H9 (cell line): ENCODE results near the gene CA5A. TPM values are rescaled to one million over a fixed set of nuclear protein-coding genes. Genes with fewer than 3 reads are reported as not detected.
"Not testable (repeated sequence)": the region's sequence is repeated elsewhere in the genome, so short reads cannot be mapped to it uniquely, and the experiment has no call there.

Experiments used
- DNase-seq: peaks from one replicate; pipeline ENCODE4 v3.0.0-alpha.2; 2017
- H2AFZ ChIP-seq: one replicate; pipeline ENCODE4 v1.6.1; 2013; ENCODE audit warnings: mild to moderate bottlenecking, low read length, control low read depth, moderate library complexity
- H2AK5ac ChIP-seq: 2 replicates; pipeline ENCODE4 v1.6.1; 2013; ENCODE audit warnings: low read length, control low read depth, mixed read lengths; ENCODE audit not compliant: insufficient read length
- H2BK120ac ChIP-seq: one replicate; pipeline ENCODE4 v1.6.1; 2013; ENCODE audit warnings: low read depth, mild to moderate bottlenecking, low read length, control low read depth, inconsistent platforms; ENCODE audit not compliant: poor library complexity, severe bottlenecking
- H2BK12ac ChIP-seq: 2 replicates; pipeline ENCODE4 v1.6.1; 2013; ENCODE audit warnings: low read length, control low read depth, mixed read lengths, low read depth; ENCODE audit not compliant: insufficient read length
- H2BK15ac ChIP-seq: 2 replicates; pipeline ENCODE4 v1.6.1; 2013; ENCODE audit warnings: low read depth, low read length, control low read depth
- H2BK20ac ChIP-seq: one replicate; pipeline ENCODE4 v1.6.1; 2013; ENCODE audit warnings: low read depth, mild to moderate bottlenecking, low read length, control low read depth, inconsistent platforms; ENCODE audit not compliant: poor library complexity, severe bottlenecking
- H2BK5ac ChIP-seq: 2 replicates; pipeline ENCODE4 v1.6.1; 2013; ENCODE audit warnings: low read length, control low read depth, mixed read lengths; ENCODE audit not compliant: insufficient read length
- H3K14ac ChIP-seq: 2 replicates; pipeline ENCODE4 v1.6.1; 2013; ENCODE audit warnings: low read length, control low read depth; ENCODE audit not compliant: insufficient read depth
- H3K18ac ChIP-seq: 2 replicates; pipeline ENCODE4 v1.6.1; 2013; ENCODE audit warnings: low read depth, mild to moderate bottlenecking, mixed read lengths, low read length, control low read depth; ENCODE audit not compliant: insufficient read length
- H3K23ac ChIP-seq: 2 replicates; pipeline ENCODE4 v1.6.1; 2013; ENCODE audit warnings: low read length, control low read depth, mixed read lengths, low read depth; ENCODE audit not compliant: insufficient read length
- H3K23me2 ChIP-seq: 2 replicates; pipeline ENCODE4 v1.6.1; 2013; ENCODE audit warnings: low read depth, mild to moderate bottlenecking, mixed read lengths, low read length, control low read depth; ENCODE audit not compliant: insufficient read length, poor library complexity, severe bottlenecking
- H3K27ac ChIP-seq: 2 replicates; pipeline ENCODE4 v1.5.1; 2013; ENCODE audit warnings: low read length, control low read depth, mixed read lengths, low read depth; ENCODE audit not compliant: insufficient read length
- H3K27me3 ChIP-seq: 2 replicates; pipeline ENCODE4 v1.6.1; 2013; ENCODE audit warnings: low read length, control low read depth, inconsistent platforms; ENCODE audit not compliant: insufficient read depth
- H3K4ac ChIP-seq: 2 replicates; pipeline ENCODE4 v1.6.1; 2013; ENCODE audit warnings: low read depth, mild to moderate bottlenecking, control low read depth, inconsistent platforms, low read length, moderate library complexity
- H3K4me1 ChIP-seq: 2 replicates; pipeline ENCODE4 v1.6.1; 2013; ENCODE audit warnings: low read length, control low read depth, inconsistent platforms; ENCODE audit not compliant: insufficient read depth
- H3K4me2 ChIP-seq: 2 replicates; pipeline ENCODE4 v1.6.1; 2013; ENCODE audit warnings: low read length, control low read depth, mixed read lengths; ENCODE audit not compliant: insufficient read length, insufficient read depth
- H3K56ac ChIP-seq: 2 replicates; pipeline ENCODE4 v1.6.1; 2013; ENCODE audit warnings: low read depth, mild to moderate bottlenecking, mixed read lengths, low read length, control low read depth; ENCODE audit not compliant: insufficient read length
- H3K79me1 ChIP-seq: 2 replicates; pipeline ENCODE4 v1.6.1; 2013; ENCODE audit warnings: low read depth, mild to moderate bottlenecking, moderate library complexity, low read length, control low read depth, inconsistent platforms; ENCODE audit not compliant: insufficient read depth, poor library complexity, severe bottlenecking
- H3K79me2 ChIP-seq: 2 replicates; pipeline ENCODE4 v1.6.1; 2013; ENCODE audit warnings: low read length, control low read depth, inconsistent platforms; ENCODE audit not compliant: insufficient read depth
- H3K9ac ChIP-seq: 2 replicates; pipeline ENCODE4 v1.6.1; 2013; ENCODE audit warnings: low read length, control low read depth, mixed read lengths; ENCODE audit not compliant: insufficient read length; ENCODE audit errors: extremely low read depth
- H3K9me3 ChIP-seq: one replicate; pipeline ENCODE4 v1.6.1; 2013; ENCODE audit warnings: low read depth, low read length, inconsistent platforms; ENCODE audit not compliant: control insufficient read depth
- H3T11ph ChIP-seq: one replicate; pipeline ENCODE4 v1.6.1; 2013; ENCODE audit warnings: mild to moderate bottlenecking, low read length, control low read depth, inconsistent platforms
- H4K20me1 ChIP-seq: one replicate; pipeline ENCODE4 v1.6.1; 2013; ENCODE audit not compliant: control insufficient read depth, insufficient read length, insufficient read depth
- H4K5ac ChIP-seq: 2 replicates; pipeline ENCODE4 v1.6.1; 2013; ENCODE audit warnings: low read depth, mild to moderate bottlenecking, mixed read lengths, low read length, control low read depth; ENCODE audit not compliant: insufficient read length
- H4K8ac ChIP-seq: replicated peaks from 2 replicates; pipeline ENCODE4 v1.6.1; 2013; ENCODE audit warnings: low read length, control low read depth, mixed read lengths, low read depth; ENCODE audit not compliant: insufficient read length
- H4K91ac ChIP-seq: 2 replicates; pipeline ENCODE4 v1.6.1; 2013; ENCODE audit warnings: low read depth, mild to moderate bottlenecking, moderate library complexity, mixed read lengths, low read length, control low read depth; ENCODE audit not compliant: insufficient read length
- H3K27ac Mint-ChIP-seq, 3 experiments: 2 replicates in 2 of 3; 3 replicates in 1 of 3; pipeline ENCODE4 v1.8.0; 2020 to 2021; ENCODE audit warnings: mixed read lengths in 3 of 3, mild to moderate bottlenecking in 1 of 3, moderate library complexity in 1 of 3
- H3K27me3 Mint-ChIP-seq: 2 replicates; pipeline ENCODE4 v1.8.0; 2021; ENCODE audit warnings: low read depth, mild to moderate bottlenecking, moderate library complexity, mixed read lengths
- H3K36me3 Mint-ChIP-seq, 3 experiments: 2 replicates in 2 of 3; 3 replicates in 1 of 3; pipeline ENCODE4 v1.8.0; 2020 to 2021; ENCODE audit warnings: low read depth in 3 of 3, mixed read lengths in 3 of 3; ENCODE audit not compliant: insufficient read depth in 1 of 3
- H3K4me1 Mint-ChIP-seq, 2 experiments: 2 replicates each; pipeline ENCODE4 v1.8.0; 2020; ENCODE audit warnings: mixed read lengths in 2 of 2
- H3K4me3 Mint-ChIP-seq, 2 experiments: 2 replicates in 1 of 2; 3 replicates in 1 of 2; pipeline ENCODE4 v1.8.0; 2020 to 2021; ENCODE audit warnings: mild to moderate bottlenecking in 2 of 2, mixed read lengths in 2 of 2, moderate library complexity in 1 of 2
- H3K9me3 Mint-ChIP-seq, 2 experiments: 2 replicates in 1 of 2; 3 replicates in 1 of 2; pipeline ENCODE4 v1.8.0; 2020; ENCODE audit warnings: mild to moderate bottlenecking in 2 of 2, mixed read lengths in 2 of 2, moderate library complexity in 1 of 2
- WGBS: extraction: QIAGEN DNeasy Blood & Tissue Kit; methylation state at CpG from one replicate; pipeline ENCODE4 v1.1.7; 2013; ENCODE audit warnings: missing lambda C conversion rate, low lambda C conversion rate, mixed read lengths; ENCODE audit not compliant: insufficient read length; ENCODE audit errors: extremely low coverage; 5-methylcytosine and 5-hydroxymethylcytosine counted together
- total RNA-seq: library from RNA; stranded (reverse); gene quantifications from 2 replicates; pipeline ENCODE4 v1.2.1, GENCODE V29; 2021
- TF ChIP-seq, protein P1 (sequence below): fragments of 200-600 bp; sonication (generic); conservative IDR thresholded peaks from 3 replicates; pipeline ENCODE4 v1.8.0; 2021; ENCODE audit warnings: antibody characterized with exemption, mild to moderate bottlenecking

The CA5A gene
- total RNA-seq, 1 experiment from 2014 or later, result not detected

GRCh38 chr16:87938412-87938949 lies 2.2 kb upstream of the CA5A start:
- no peak overlapping the region for H3K56ac ChIP-seq
- H2BK15ac ChIP-seq, result no peak overlapping the region
- no peak overlapping the region for H2BK5ac ChIP-seq
- H4K5ac ChIP-seq, result no peak overlapping the region
- no peak overlapping the region for H2BK120ac ChIP-seq
- H2AK5ac ChIP-seq, result no peak overlapping the region
- H3K36me3 Mint-ChIP-seq, result no peaks in the 10 kb centered on the region
- no peak overlapping the region for H4K8ac ChIP-seq
- H3K27me3 ChIP-seq, result no peaks in the 10 kb centered on the region
- no CpG with 5 or more reads among the region's 4 CpGs for WGBS
- no peak overlapping the region for H2AFZ ChIP-seq
- no peaks in the 10 kb centered on the region for H3K4me1 ChIP-seq
- H3K27ac Mint-ChIP-seq, result no peak overlapping the region
- no peaks in the 10 kb centered on the region for H3K79me1 ChIP-seq
- H4K91ac ChIP-seq, result no peak overlapping the region
- H3K27me3 Mint-ChIP-seq, result peaks cover 5% of the 10 kb centered on the region
- no peak overlapping the region for H3K14ac ChIP-seq
- H3K9me3 Mint-ChIP-seq, result no peaks in the 10 kb centered on the region; a peak in 1 of 5 replicates
- H3K79me2 ChIP-seq, result no peaks in the 10 kb centered on the region
- no peak overlapping the region for H3K18ac ChIP-seq
- H3K4me1 Mint-ChIP-seq, result peaks cover 0 to 3% of the 10 kb centered on the region in 2 experiments; a peak in 2 of 4 replicates
- H3K9ac ChIP-seq, result no peak overlapping the region
- no peak overlapping the region for H3K27ac ChIP-seq
- TF ChIP-seq, protein P1, sequence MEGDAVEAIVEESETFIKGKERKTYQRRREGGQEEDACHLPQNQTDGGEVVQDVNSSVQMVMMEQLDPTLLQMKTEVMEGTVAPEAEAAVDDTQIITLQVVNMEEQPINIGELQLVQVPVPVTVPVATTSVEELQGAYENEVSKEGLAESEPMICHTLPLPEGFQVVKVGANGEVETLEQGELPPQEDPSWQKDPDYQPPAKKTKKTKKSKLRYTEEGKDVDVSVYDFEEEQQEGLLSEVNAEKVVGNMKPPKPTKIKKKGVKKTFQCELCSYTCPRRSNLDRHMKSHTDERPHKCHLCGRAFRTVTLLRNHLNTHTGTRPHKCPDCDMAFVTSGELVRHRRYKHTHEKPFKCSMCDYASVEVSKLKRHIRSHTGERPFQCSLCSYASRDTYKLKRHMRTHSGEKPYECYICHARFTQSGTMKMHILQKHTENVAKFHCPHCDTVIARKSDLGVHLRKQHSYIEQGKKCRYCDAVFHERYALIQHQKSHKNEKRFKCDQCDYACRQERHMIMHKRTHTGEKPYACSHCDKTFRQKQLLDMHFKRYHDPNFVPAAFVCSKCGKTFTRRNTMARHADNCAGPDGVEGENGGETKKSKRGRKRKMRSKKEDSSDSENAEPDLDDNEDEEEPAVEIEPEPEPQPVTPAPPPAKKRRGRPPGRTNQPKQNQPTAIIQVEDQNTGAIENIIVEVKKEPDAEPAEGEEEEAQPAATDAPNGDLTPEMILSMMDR, result no peak
- H3K23me2 ChIP-seq, result no peaks in the 10 kb centered on the region
- H3K4me2 ChIP-seq, result no peak overlapping the region
- no peak for DNase-seq
- no peak overlapping the region for H3K23ac ChIP-seq
- H2BK12ac ChIP-seq, result no peak overlapping the region
- no peak overlapping the region for H3T11ph ChIP-seq
- H3K9me3 ChIP-seq, result no peaks in the 10 kb centered on the region
- H3K4me3 Mint-ChIP-seq, result no peak overlapping the region
- H3K4ac ChIP-seq, result no peak overlapping the region
- H2BK20ac ChIP-seq, result no peak overlapping the region
- H4K20me1 ChIP-seq, result no peaks in the 10 kb centered on the region

- not testable (repeated sequence) for H2BK20ac ChIP-seq, H2AK5ac ChIP-seq, H2BK15ac ChIP-seq, H4K8ac ChIP-seq, H3K23ac ChIP-seq, H2BK5ac ChIP-seq, H4K20me1 ChIP-seq, H3T11ph ChIP-seq, H3K79me1 ChIP-seq, H3K79me2 ChIP-seq, H4K5ac ChIP-seq, H2BK12ac ChIP-seq, H3K4me2 ChIP-seq, H3K56ac ChIP-seq, H3K9ac ChIP-seq, H4K91ac ChIP-seq, H3K27ac ChIP-seq, H3K27me3 ChIP-seq, H3K4me1 ChIP-seq, DNase-seq, H3K18ac ChIP-seq, H3K4me1 Mint-ChIP-seq, H3K4ac ChIP-seq, H3K27me3 Mint-ChIP-seq, H3K36me3 Mint-ChIP-seq, H3K9me3 ChIP-seq, H3K14ac ChIP-seq, H3K27ac Mint-ChIP-seq, H3K9me3 Mint-ChIP-seq, H3K23me2 ChIP-seq, H3K4me3 Mint-ChIP-seq, H2AFZ ChIP-seq, H2BK120ac ChIP-seq
- WGBS, result no CpG with 5 or more reads among the region's 7 CpGs
These were observed 858 bp upstream of the CA5A start for GRCh38 chr16:87937231-87937542.
